ENCODE data around the gene NINJ1. TPM values are rescaled to one million over a fixed set of nuclear protein-coding genes. Genes with fewer than 3 reads are reported as not detected.

Gene NINJ1
- total and polyA plus RNA-seq, 2 of the 8 experiments (the other 6 are each of a cell fraction or from before 2014, with no cell fraction given), result 28.2 to 65.6 TPM

DNA sequence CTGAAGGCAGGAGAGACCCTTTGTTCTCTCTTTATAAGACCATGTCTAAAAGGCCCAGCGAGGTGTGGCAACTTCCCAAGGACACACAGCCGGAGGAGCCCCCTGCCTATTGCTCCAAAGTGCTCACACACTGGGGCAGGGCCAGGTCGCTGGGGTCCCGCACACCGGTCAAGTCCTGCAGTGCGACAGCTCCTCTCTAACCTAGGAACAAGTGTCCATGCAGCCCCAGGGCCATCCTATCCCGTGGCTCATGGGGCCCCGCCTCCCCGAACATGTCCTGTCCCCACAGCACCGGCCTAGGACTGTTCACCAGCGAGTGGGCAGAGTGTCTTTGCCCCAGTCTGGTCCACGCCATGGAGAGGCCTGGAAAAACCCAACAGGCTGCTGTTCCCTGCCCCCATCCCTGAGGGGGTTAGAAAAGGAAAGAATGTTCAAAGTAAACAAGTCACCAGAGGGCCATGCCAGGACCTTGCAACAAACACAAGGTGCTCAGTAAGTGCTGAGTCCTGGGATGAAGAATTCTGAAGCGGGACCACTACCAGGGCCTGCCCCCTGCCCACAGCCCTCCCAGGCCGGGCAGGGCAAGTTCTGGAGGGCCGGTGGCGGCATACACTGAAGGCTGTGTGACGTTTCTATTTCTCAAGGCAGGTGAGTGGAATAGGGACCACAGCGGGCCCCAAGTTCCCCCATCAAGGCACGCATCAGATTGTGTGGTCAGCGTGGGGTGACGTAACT, 938 bp downstream of the NINJ1 start (continued):
- TF ChIP-seq EP300 (IDR thresholded peaks at IDR 0.05; ENCODE audit: borderline replicate concordance in 1 of 2, low read depth in 2 of 2, low read length in 2 of 2), result no peak
- no peak for TF ChIP-seq RFX5 (IDR thresholded peaks at IDR 0.05; ENCODE audit: borderline replicate concordance, low read depth, low read length)
- TF ChIP-seq CBX8 (IDR thresholded peaks at IDR 0.05; ENCODE audit: borderline replicate concordance, low read depth, low read length), result no peak
- 0 out of 2 replicates have a peak, but pooled peaks have one; percentile 12 for TF ChIP-seq BACH1 (IDR thresholded peaks at IDR 0.05; ENCODE audit: low read length)
- no peak for TF ChIP-seq FOSL1 (IDR thresholded peaks at IDR 0.05; ENCODE audit: insufficient read depth, low read depth, low read length)
- TF ChIP-seq, protein P1, sequence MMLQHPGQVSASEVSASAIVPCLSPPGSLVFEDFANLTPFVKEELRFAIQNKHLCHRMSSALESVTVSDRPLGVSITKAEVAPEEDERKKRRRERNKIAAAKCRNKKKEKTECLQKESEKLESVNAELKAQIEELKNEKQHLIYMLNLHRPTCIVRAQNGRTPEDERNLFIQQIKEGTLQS (IDR thresholded peaks at IDR 0.05; ENCODE audit: insufficient read depth, low read depth, low read length), result no peak
- TF ChIP-seq NANOG (IDR thresholded peaks at IDR 0.05; ENCODE audit: insufficient read depth, low read depth, low read length, poor library complexity, severe bottlenecking), result no peak
- no peak for TF ChIP-seq PHF8 (conservative IDR thresholded peaks at IDR 0.05; ENCODE audit: low read depth, low read length)
- no peak for TF ChIP-seq SP4 (IDR thresholded peaks at IDR 0.05; ENCODE audit: low read length)
- TF ChIP-seq, protein P2, sequence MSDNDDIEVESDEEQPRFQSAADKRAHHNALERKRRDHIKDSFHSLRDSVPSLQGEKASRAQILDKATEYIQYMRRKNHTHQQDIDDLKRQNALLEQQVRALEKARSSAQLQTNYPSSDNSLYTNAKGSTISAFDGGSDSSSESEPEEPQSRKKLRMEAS (IDR thresholded peaks at IDR 0.05), result 0 out of 2 replicates have a peak, but pooled peaks have one; percentile 4
- no peak for TF ChIP-seq SAP30 (IDR thresholded peaks at IDR 0.05; ENCODE audit: insufficient read depth, insufficient replicate concordance, low read length)
- no peak for TF ChIP-seq RXRA (IDR thresholded peaks at IDR 0.05; ENCODE audit: insufficient read depth, low read depth, low read length)
- TF ChIP-seq RNF2 (IDR thresholded peaks at IDR 0.05; ENCODE audit: borderline replicate concordance, low read depth, low read length, missing control alignments, poor library complexity, severe bottlenecking), result no peak
- no peak for TF ChIP-seq TCF12 (IDR thresholded peaks at IDR 0.05; ENCODE audit: low read depth, low read length)
- no peak for TF ChIP-seq HDAC6 (IDR thresholded peaks at IDR 0.05; ENCODE audit: low read depth, low read length)

Data from H1 (cell line).